ENCODE measurements around the gene BRINP3. TPM values are rescaled to one million over a fixed set of nuclear protein-coding genes. Genes with fewer than 3 reads are reported as not detected.

The BRINP3 gene
- total RNA-seq, 2 donors from 2014 or later = not detected

DNA sequence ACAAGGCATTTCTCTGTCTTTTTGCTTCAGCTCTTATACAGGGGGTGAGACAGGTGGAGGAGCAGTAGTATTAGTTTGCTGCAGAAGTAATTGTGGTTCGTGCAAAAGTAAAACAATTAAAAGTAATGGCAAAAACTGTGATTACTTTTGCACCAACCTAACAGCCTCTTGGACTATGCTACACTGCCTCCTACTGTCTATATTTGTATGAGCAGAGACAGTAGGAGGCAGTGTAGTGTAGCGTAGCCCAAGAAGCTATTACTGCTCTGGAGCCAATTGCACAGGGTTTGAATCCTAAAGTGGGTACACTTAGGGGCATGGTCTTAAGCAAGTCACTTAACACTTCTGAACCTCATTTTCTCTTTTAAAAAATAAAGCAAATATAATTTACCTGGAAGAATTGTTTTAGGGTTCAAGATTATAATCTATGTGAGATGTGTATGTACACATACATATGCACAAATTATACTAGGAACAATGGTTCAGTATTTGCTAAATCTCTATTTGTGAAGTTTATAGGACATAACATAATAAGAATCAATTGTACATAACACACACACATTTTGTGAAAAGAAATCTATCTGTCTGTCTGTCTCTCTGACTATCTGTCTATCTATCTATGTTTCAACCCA, 103.8 kb downstream of the BRINP3 start:
- Mint-ChIP-seq H3K27ac (no peak overlapping the region), H3K36me3 (ENCODE audit: low read depth) (no peaks in the 10 kb centered on the region), H3K4me1 (no peaks in the 10 kb centered on the region), H3K4me3 (no peak overlapping the region), H3K9me3 (no peaks in the 10 kb centered on the region), H3K27me3 (ENCODE audit: insufficient read depth) (no peaks in the 10 kb centered on the region)
- H3K36me3 ChIP-seq (ENCODE audit: control insufficient read depth, insufficient read depth, low read length) = no peaks in the 10 kb centered on the region
- WGBS, 2 experiments (ENCODE audit: insufficient coverage in 1 of 2, insufficient read length in 1 of 2) = 47% methylated on average over 2 of the region's 2 CpGs; no CpG with 5 or more reads in 1 of the 2 experiments
- TF ChIP-seq, protein P1, sequence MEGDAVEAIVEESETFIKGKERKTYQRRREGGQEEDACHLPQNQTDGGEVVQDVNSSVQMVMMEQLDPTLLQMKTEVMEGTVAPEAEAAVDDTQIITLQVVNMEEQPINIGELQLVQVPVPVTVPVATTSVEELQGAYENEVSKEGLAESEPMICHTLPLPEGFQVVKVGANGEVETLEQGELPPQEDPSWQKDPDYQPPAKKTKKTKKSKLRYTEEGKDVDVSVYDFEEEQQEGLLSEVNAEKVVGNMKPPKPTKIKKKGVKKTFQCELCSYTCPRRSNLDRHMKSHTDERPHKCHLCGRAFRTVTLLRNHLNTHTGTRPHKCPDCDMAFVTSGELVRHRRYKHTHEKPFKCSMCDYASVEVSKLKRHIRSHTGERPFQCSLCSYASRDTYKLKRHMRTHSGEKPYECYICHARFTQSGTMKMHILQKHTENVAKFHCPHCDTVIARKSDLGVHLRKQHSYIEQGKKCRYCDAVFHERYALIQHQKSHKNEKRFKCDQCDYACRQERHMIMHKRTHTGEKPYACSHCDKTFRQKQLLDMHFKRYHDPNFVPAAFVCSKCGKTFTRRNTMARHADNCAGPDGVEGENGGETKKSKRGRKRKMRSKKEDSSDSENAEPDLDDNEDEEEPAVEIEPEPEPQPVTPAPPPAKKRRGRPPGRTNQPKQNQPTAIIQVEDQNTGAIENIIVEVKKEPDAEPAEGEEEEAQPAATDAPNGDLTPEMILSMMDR (conservative IDR thresholded peaks at IDR 0.05) = peak; percentile 89
- no peaks in the 10 kb centered on the region for H3K4me1 ChIP-seq (ENCODE audit: control insufficient read depth, insufficient read depth, low read length)
- peak; percentile 45 for DNase-seq
- no peaks in the 10 kb centered on the region for H3K27me3 ChIP-seq (ENCODE audit: control insufficient read depth, insufficient read depth, low read length, poor library complexity, severe bottlenecking)
- H3K27ac ChIP-seq (ENCODE audit: low read depth, low read length) = no peak overlapping the region
- no peaks in the 10 kb centered on the region for H3K9me3 ChIP-seq (ENCODE audit: control insufficient read depth, low read length)
- H3K9ac ChIP-seq (ENCODE audit: extremely low read depth, low read length, poor library complexity, severe bottlenecking) = no peak overlapping the region
- no peak overlapping the region for H3K4me3 ChIP-seq (ENCODE audit: low read length)

DNA sequence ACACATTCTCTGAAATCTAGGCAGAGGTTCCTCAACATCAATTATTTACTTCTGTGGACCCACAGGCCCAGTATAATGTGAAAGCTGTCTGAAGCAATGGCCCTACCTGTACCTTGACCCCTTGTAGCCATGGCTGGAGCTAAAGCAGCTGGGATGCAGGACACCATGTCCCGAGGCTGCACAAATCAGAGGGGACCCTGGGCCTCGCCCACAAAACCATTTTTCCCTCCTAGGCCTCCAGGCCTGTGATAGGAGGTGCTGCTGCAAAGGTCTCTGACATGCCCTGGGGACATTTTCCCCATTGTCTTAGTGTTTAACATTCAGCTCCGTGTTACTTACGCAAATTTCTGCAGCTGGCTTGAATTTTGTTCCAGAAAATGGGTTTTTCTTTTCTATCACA, 110.5 kb downstream of the BRINP3 start:
- H3K4me3 ChIP-seq (ENCODE audit: low read length) = peak overlapping the region; percentile 67
- no peak overlapping the region for H3K9ac ChIP-seq (ENCODE audit: extremely low read depth, low read length, poor library complexity, severe bottlenecking)
- H3K27me3 Mint-ChIP-seq (ENCODE audit: insufficient read depth) = no peaks in the 10 kb centered on the region
- no peaks in the 10 kb centered on the region for H3K4me1 ChIP-seq (ENCODE audit: control insufficient read depth, insufficient read depth, low read length)
- no peaks in the 10 kb centered on the region for H3K36me3 ChIP-seq (ENCODE audit: control insufficient read depth, insufficient read depth, low read length)
- H3K4me1 Mint-ChIP-seq = no peaks in the 10 kb centered on the region
- H3K36me3 Mint-ChIP-seq (ENCODE audit: low read depth) = peaks cover 4% of the 10 kb centered on the region
- TF ChIP-seq, protein P1 (conservative IDR thresholded peaks at IDR 0.05) = no peak
- WGBS, 2 experiments (ENCODE audit: insufficient coverage in 1 of 2, insufficient read length in 1 of 2) = 94 to 100% methylated on average over 4 of the region's 4 CpGs
- H3K27ac Mint-ChIP-seq = no peak overlapping the region
- no peaks in the 10 kb centered on the region for H3K27me3 ChIP-seq (ENCODE audit: control insufficient read depth, insufficient read depth, low read length, poor library complexity, severe bottlenecking)
- peaks cover 25% of the 10 kb centered on the region for H3K9me3 Mint-ChIP-seq
- H3K9me3 ChIP-seq (ENCODE audit: control insufficient read depth, low read length) = peaks cover 24% of the 10 kb centered on the region
- DNase-seq = no peak
- H3K4me3 Mint-ChIP-seq = no peak overlapping the region
- H3K27ac ChIP-seq (ENCODE audit: low read depth, low read length) = no peak overlapping the region

- DNase-seq = no peak
- Histone ChIP-seq H3K9ac (ENCODE audit: extremely low read depth, low read length, poor library complexity, severe bottlenecking) (no peak overlapping the region), H3K27ac (ENCODE audit: low read depth, low read length) (no peak overlapping the region), H3K4me1 (ENCODE audit: control insufficient read depth, insufficient read depth, low read length) (no peaks in the 10 kb centered on the region), H3K27me3 (ENCODE audit: control insufficient read depth, insufficient read depth, low read length, poor library complexity, severe bottlenecking) (no peaks in the 10 kb centered on the region), H3K4me3 (ENCODE audit: low read length) (no peak overlapping the region), H3K36me3 (ENCODE audit: control insufficient read depth, insufficient read depth, low read length) (no peaks in the 10 kb centered on the region), H3K9me3 (ENCODE audit: control insufficient read depth, low read length) (peaks cover 24% of the 10 kb centered on the region)
- H3K27ac Mint-ChIP-seq = no peak overlapping the region
- 87% methylated on average over 1 of the region's 1 CpG; no CpG with 5 or more reads in 1 of the 2 experiments for WGBS, 2 experiments (ENCODE audit: insufficient coverage in 1 of 2, insufficient read length in 1 of 2)
- no peak overlapping the region for H3K4me3 Mint-ChIP-seq
- no peaks in the 10 kb centered on the region for H3K27me3 Mint-ChIP-seq (ENCODE audit: insufficient read depth)
- peaks cover 4% of the 10 kb centered on the region for H3K36me3 Mint-ChIP-seq (ENCODE audit: low read depth)
- peaks cover 25% of the 10 kb centered on the region for H3K9me3 Mint-ChIP-seq
- H3K4me1 Mint-ChIP-seq = no peaks in the 10 kb centered on the region
- TF ChIP-seq, protein P1 (conservative IDR thresholded peaks at IDR 0.05) = no peak
These were observed 112.4 kb downstream of the BRINP3 start for GRCh38 chr1:190365283-190365682.
